T-helper 17 cell (primary cell): Measurements from ENCODE around the gene MFRP. TPM values are rescaled to one million over a fixed set of nuclear protein-coding genes. Genes with fewer than 3 reads are reported as not detected.

Experiments
- ATAC-seq: fragments of 150-1000 bp; cut with Tn5 transposase; 2 replicates; pipeline ENCODE4 v1.10.0; 2021; ENCODE audit warnings: mild to moderate bottlenecking, moderate library complexity
- DNase-seq, 3 donors: peaks; one replicate each; pipeline versions ENCODE4 v3.0.0 to v3.0.0-alpha.2; 2020 to 2021
- H3K9me3 ChIP-seq: one replicate; pipeline ENCODE4 v1.7.0; 2013; ENCODE audit warnings: low read length, mild to moderate bottlenecking; ENCODE audit not compliant: control insufficient read depth, poor library complexity, severe bottlenecking
- H3K27ac Mint-ChIP-seq: one replicate; pipeline ENCODE4 v1.8.0; 2022; ENCODE audit warnings: mild to moderate bottlenecking, moderate library complexity, mixed read lengths
- H3K27me3 Mint-ChIP-seq: one replicate; pipeline ENCODE4 v1.8.0; 2022; ENCODE audit warnings: mixed read lengths
- H3K36me3 Mint-ChIP-seq: one replicate; pipeline ENCODE4 v1.8.0; 2022; ENCODE audit warnings: low read depth, mixed read lengths
- H3K4me1 Mint-ChIP-seq: one replicate; pipeline ENCODE4 v1.8.0; 2022; ENCODE audit warnings: mild to moderate bottlenecking, mixed read lengths
- H3K4me3 Mint-ChIP-seq: one replicate; pipeline ENCODE4 v1.8.0; 2022; ENCODE audit warnings: mild to moderate bottlenecking, moderate library complexity, mixed read lengths
- total RNA-seq, 4 donors: library from RNA in 2 of 4; stranded (reverse) in 2 of 4; gene quantifications; one replicate each; pipeline ENCODE4 v1.2.3 and lab custom pipeline; 2022 to 2026

Gene MFRP
- total RNA-seq, 2 donors from 2014 or later: not detected

DNA sequence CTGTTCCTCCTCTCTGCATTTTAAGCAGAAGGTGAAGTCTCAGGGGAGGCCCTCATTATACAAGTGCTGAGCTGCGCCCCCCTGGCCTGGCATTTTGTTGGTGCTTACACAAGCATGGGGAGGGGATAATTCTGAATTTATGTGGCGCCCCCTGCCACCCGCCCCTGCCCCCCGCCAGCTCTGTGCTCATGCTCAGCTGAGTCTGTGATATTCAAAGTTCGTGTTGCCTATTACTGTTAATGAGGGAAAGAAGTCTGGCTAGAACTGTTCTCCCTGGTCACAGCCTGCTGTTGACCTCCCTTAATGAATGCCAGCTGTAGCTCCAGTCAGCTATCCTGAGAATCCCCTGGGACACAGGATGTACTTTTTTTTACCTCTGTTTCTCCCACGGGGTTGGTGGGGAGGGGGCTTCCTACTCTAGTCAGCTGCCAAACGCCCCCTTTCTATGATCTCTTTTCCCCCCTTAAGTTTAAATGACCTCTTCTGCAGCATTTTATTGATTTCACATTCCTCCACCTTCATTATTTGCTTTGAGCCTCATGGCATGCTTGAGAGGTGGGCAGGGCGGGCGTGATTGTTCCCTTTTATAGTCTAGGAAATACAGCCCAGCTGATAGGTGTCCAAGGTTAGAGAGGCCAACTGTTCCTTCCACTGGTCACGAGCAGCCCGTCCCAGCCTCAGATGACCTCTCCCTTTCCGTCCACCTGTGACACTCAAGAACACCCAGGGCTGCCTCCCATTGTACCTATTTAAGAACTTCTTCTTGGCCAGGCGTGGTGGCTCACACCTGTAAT, 22.8 kb upstream of the MFRP start:
- Mint-ChIP-seq H3K4me1 (peaks cover 16% of the 10 kb centered on the region), H3K36me3 (no peaks in the 10 kb centered on the region), H3K27ac (no peak overlapping the region), H3K4me3 (no peak overlapping the region), H3K27me3 (peaks cover 64% of the 10 kb centered on the region)
- DNase-seq: no peak
- no peaks in the 10 kb centered on the region for H3K9me3 ChIP-seq
- no peak for ATAC-seq

DNA sequence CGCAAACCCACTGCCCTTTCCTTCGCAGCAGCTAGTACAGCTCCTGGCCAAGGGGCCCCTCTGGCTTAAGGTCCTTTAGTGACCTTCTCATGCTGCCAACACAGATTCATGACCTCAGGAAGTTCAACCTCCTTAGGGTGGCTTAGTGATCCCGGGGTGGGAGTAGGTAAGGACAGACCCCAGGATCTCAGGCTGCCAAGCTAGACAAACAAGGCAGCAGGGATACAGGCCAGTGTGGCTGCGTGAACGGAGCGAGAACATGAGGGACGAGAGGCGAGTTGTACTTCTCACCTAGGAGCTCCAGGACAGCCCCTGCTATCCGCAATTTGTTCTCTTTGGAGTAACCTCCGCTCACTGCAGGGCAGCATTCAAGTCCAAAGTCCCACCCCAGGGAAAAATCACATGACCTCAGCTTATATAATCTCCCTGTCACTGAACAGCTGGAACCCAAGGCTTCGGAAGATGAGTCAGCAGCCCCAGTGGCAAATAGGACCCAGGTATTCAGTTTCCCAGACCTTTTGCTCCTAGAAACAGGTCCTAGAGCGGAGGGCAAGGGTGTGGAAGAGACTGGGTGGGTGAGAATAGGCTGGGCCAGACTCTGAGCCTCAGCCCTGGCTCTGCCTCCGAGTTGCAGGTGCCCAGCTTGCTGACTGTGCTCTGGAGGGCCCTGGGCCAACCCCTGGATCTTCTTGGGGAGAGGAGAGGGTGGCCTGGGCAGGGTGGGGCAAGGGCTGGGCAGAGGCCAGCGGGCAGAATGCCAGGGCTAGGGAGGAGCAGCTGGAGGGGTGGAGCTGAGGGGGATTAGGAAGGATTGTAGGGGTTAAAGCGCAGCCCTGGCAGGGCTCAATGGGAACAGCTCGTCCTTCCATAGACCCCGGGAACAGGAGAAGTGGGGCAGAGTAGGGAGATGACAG, 21.9 kb upstream of the MFRP start:
- Mint-ChIP-seq H3K4me3 (no peak overlapping the region), H3K27me3 (peaks cover 65% of the 10 kb centered on the region), H3K4me1 (peaks cover 14% of the 10 kb centered on the region), H3K36me3 (no peaks in the 10 kb centered on the region), H3K27ac (no peak overlapping the region)
- ATAC-seq (no peak), DNase-seq (no peak)
- no peaks in the 10 kb centered on the region for H3K9me3 ChIP-seq

GRCh38 chr11:119367661-119368120, 21.2 kb upstream of the MFRP start:
- no peaks in the 10 kb centered on the region for H3K9me3 ChIP-seq
- DNase-seq (no peak), ATAC-seq (no peak)
- no peaks in the 10 kb centered on the region for H3K36me3 Mint-ChIP-seq
- no peak overlapping the region for H3K4me3 Mint-ChIP-seq
- peaks cover 14% of the 10 kb centered on the region for H3K4me1 Mint-ChIP-seq
- H3K27ac Mint-ChIP-seq: no peak overlapping the region
- H3K27me3 Mint-ChIP-seq: peaks cover 72% of the 10 kb centered on the region

DNA sequence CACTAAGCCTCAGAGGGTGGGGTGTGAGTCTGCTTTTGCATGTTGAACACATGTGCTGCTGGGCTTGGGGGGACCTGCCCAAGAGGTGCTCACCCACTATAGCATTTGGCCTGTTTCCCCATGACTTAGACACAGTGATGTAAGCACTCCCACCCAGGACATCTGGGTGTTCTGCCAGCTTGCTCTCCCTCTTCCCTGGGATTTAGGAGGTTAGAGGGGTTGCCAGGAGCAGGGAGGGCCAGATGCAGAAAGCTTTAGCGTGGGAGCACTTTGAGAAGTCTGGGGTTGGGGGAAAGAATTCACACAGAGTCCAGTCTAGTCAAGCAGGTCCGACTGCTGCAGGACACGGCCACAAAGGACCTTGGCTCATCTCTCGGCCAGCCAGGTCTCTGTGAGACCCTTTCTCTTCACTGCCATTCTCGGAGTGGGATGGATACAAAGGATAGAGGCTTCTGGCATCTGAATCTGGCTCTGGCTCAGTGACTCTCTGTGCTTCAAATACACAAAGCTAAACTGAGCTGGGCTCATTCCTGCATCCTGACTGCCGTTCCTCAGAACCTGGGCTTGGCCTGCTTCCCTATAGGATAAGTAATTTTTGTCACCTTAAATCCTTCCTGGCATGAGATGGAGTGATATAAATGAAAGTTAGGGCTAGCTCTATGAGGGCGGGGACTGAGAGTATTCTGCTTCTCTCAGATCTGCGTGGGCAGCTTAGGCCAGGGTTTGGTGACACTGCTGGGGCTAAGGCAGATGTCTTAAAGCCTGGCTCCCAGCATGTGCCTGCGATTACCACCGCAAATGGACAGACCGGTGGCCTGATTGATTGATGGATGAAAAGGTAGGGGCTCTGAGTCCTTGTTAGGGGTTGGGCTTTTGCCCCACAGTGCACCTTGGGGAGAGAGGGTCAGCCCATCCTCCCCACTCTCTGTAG, 20.4 kb upstream of the MFRP start:
- DNase-seq (no peak), ATAC-seq (no peak)
- Mint-ChIP-seq H3K27ac (no peak overlapping the region), H3K27me3 (peaks cover 79% of the 10 kb centered on the region), H3K4me1 (peaks cover 14% of the 10 kb centered on the region), H3K4me3 (no peak overlapping the region), H3K36me3 (no peaks in the 10 kb centered on the region)
- no peaks in the 10 kb centered on the region for H3K9me3 ChIP-seq

GRCh38 chr11:119365071-119365591, 18.6 kb upstream of the MFRP start:
- peaks cover 74% of the 10 kb centered on the region for H3K27me3 Mint-ChIP-seq
- peaks cover 7% of the 10 kb centered on the region for H3K4me1 Mint-ChIP-seq
- H3K27ac Mint-ChIP-seq: peak overlapping the region; percentile 10
- ATAC-seq (no peak), DNase-seq (no peak)
- H3K4me3 Mint-ChIP-seq: peak overlapping the region; percentile 82
- no peaks in the 10 kb centered on the region for H3K9me3 ChIP-seq
- H3K36me3 Mint-ChIP-seq: no peaks in the 10 kb centered on the region

GRCh38 chr11:119363851-119364590, 17.5 kb upstream of the MFRP start:
- H3K27ac Mint-ChIP-seq: peak overlapping the region; percentile 10
- peak; percentile 88 for ATAC-seq
- peak; percentile 38 to 60 (median 56) for DNase-seq
- peak overlapping the region; percentile 82 for H3K4me3 Mint-ChIP-seq
- H3K9me3 ChIP-seq: no peaks in the 10 kb centered on the region
- no peaks in the 10 kb centered on the region for H3K36me3 Mint-ChIP-seq
- peaks cover 10% of the 10 kb centered on the region for H3K4me1 Mint-ChIP-seq
- H3K27me3 Mint-ChIP-seq: peaks cover 68% of the 10 kb centered on the region

DNA sequence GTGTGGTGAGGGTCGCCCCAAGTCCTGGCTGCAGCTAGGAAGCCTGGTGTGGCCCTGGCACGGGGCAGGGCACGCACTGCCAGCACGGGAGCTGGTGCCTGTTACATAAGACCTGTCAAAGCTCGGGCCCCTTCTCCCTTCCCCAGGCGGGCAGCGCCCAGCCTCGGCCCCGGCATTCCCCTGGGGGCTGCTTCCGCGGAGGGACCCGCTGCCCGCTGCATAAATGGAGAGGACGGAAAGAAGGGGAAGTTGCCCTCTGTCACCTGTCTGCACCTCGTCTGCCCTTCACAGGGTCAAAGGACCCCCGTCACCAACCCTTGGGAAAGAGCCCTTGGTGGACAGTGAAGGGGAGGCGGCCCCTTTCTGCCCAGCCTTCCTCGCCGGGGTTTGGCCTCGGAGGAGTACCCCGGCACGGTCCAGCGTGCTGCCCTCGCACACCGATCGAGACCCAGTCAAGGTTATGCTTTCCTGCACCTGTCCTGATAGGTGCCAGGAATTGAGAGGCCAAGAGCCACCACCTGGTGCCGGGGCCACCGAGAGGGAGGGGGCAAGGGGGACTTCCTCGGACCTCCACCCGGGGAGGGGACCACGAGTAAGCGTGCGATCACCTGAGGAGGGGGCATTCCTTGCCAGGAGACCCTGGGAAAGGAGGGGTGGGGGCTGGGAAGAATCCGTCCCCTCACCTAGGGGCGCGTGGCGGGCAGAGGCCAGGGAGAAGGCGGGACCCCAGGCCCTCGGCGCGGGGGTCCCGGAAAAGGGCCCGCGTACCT, 16.8 kb upstream of the MFRP start:
- H3K27ac Mint-ChIP-seq: no peak overlapping the region
- H3K27me3 Mint-ChIP-seq: peaks cover 69% of the 10 kb centered on the region
- H3K4me3 Mint-ChIP-seq: peak overlapping the region; percentile 70
- H3K4me1 Mint-ChIP-seq: peaks cover 10% of the 10 kb centered on the region
- H3K9me3 ChIP-seq: no peaks in the 10 kb centered on the region
- no peak for ATAC-seq
- no peak for DNase-seq
- H3K36me3 Mint-ChIP-seq: no peaks in the 10 kb centered on the region

- DNase-seq (no peak), ATAC-seq (no peak)
- Mint-ChIP-seq H3K27me3 (peaks cover 63% of the 10 kb centered on the region), H3K27ac (no peak overlapping the region), H3K4me3 (peak overlapping the region; percentile 70), H3K4me1 (peaks cover 10% of the 10 kb centered on the region), H3K36me3 (no peaks in the 10 kb centered on the region)
- no peaks in the 10 kb centered on the region for H3K9me3 ChIP-seq
Measured at GRCh38 chr11:119362741-119363080, 16.2 kb upstream of the MFRP start.

DNA sequence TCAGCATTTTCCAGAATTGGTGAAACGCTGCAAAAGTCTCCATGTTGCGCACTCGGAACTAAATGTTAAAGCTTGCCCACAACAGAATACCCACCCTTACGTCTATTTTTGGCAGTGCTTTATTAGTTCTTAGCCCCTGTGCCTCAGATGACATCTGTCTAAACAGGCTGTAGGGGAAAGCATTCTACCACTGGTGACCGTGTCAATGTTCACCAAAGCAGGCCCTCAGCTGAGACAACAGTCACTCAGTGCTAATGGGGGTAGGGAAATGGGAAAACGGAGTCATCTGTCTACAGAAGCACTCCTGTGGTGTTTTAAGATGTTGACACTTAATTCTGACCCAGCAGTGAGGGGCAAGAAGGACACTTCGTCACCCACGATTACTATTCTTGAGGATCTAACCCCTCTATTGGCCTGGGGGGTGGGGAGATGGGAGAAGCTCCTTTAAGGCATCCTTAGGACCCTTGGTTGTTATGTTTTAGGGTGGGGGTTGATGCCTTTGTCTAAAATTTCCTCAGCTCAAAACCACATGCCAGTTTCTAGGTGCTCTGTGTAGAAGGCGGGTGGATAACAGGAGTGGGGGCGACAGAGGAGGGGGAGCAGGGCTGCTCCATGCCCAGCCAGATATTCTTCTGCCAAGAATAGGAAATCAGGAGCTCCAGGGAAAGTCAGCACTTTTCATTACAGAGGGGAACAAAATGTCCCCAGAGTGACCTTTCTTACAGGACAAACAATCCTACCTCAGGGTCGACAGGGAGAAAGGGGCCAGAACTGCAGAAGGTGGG, 15.6 kb upstream of the MFRP start:
- no peaks in the 10 kb centered on the region for H3K36me3 Mint-ChIP-seq
- DNase-seq (no peak), ATAC-seq (no peak)
- H3K4me3 Mint-ChIP-seq: no peak overlapping the region
- H3K27me3 Mint-ChIP-seq: peaks cover 57% of the 10 kb centered on the region
- no peaks in the 10 kb centered on the region for H3K9me3 ChIP-seq
- H3K4me1 Mint-ChIP-seq: peaks cover 12% of the 10 kb centered on the region
- H3K27ac Mint-ChIP-seq: no peak overlapping the region

- no peak overlapping the region for H3K27ac Mint-ChIP-seq
- DNase-seq (no peak), ATAC-seq (no peak)
- no peaks in the 10 kb centered on the region for H3K36me3 Mint-ChIP-seq
- peaks cover 18% of the 10 kb centered on the region for H3K4me1 Mint-ChIP-seq
- peaks cover 48% of the 10 kb centered on the region for H3K27me3 Mint-ChIP-seq
- no peaks in the 10 kb centered on the region for H3K9me3 ChIP-seq
- H3K4me3 Mint-ChIP-seq: no peak overlapping the region
Measured at GRCh38 chr11:119361056-119361787, 14.7 kb upstream of the MFRP start.
